Measurements from ENCODE around the gene DIO3. TPM values are rescaled to one million over a fixed set of nuclear protein-coding genes. Genes with fewer than 3 reads are reported as not detected.

DIO3 gene
- polyA plus RNA-seq, 2 donors: 0.20 to 0.64 TPM

DNA sequence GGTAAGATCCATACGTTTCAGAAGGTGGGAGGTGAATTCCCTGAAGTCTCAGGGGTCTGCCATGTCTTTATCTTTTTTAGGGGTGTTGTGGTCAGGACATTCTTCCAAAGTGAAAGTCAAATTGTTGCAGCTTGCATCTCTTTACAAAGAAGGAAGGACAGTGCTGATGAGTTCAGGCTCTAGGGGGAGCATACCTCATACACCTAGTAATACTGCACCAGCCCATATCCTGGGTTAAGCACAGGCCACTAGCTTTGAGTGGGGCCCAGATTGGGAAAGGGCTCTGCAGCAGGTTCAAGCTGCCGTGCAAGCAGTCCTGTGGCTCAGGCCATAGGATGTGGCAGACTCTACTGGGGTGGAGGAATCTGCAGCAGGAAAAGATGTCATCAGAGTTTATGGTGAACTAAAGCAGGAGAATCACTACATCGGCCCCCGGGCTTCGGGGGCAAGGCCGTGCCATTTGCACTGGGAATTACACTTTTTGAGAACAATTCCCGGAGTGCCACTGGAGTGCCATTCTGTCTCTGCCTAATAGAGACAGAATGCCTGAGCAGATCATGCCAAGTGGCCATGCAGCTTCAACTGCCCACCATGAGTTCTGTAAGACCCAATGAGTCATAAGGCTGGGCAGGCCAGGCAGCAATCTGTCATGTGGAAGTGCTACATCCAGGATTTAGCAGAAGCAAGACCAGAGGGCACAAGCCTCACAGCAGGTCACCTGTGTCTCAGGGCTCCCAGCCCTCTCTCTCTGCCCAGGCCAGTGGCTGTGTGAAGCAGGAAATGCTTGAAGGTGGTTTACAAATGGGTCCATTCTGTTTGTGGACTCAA, 32.3 kb downstream of the DIO3 start:
- H3K4me1 ChIP-seq (ENCODE audit: control insufficient read depth in 2 of 2, insufficient read depth in 2 of 2, low read length in 1 of 2): peaks cover 0 to 5% of the 10 kb centered on the region in 2 donors
- H3K4me3 ChIP-seq (ENCODE audit: low read depth in 1 of 2, low read length in 2 of 2): no peak overlapping the region
- peaks cover 0 to 2% of the 10 kb centered on the region in 2 donors for H3K9me3 ChIP-seq (ENCODE audit: control insufficient read depth in 2 of 2, insufficient read depth in 1 of 2, low read depth in 1 of 2, low read length in 1 of 2)
- no peak overlapping the region for H3K27ac ChIP-seq (ENCODE audit: low read depth in 2 of 2, low read length in 1 of 2)
- H3K27me3 ChIP-seq (ENCODE audit: control insufficient read depth in 1 of 2, insufficient read depth in 2 of 2, low read length in 2 of 2): no peaks in the 10 kb centered on the region
- H3K36me3 ChIP-seq (ENCODE audit: control insufficient read depth in 2 of 2, insufficient read depth in 2 of 2, low read length in 1 of 2): no peaks in the 10 kb centered on the region
- WGBS, 2 donors: 88 to 89% methylated on average over 7 of the region's 7 CpGs

GRCh38 chr14:101594511-101595148, 33.3 kb downstream of the DIO3 start:
- Histone ChIP-seq H3K4me3 (ENCODE audit: low read depth in 1 of 2, low read length in 2 of 2) (no peak overlapping the region), H3K4me1 (ENCODE audit: control insufficient read depth in 2 of 2, insufficient read depth in 2 of 2, low read length in 1 of 2) (peaks cover 0 to 5% of the 10 kb centered on the region in 2 donors), H3K27me3 (ENCODE audit: control insufficient read depth in 1 of 2, insufficient read depth in 2 of 2, low read length in 2 of 2) (no peaks in the 10 kb centered on the region), H3K36me3 (ENCODE audit: control insufficient read depth in 2 of 2, insufficient read depth in 2 of 2, low read length in 1 of 2) (no peaks in the 10 kb centered on the region), H3K27ac (ENCODE audit: low read depth in 2 of 2, low read length in 1 of 2) (no peak overlapping the region), H3K9me3 (ENCODE audit: control insufficient read depth in 2 of 2, insufficient read depth in 1 of 2, low read depth in 1 of 2, low read length in 1 of 2) (peaks cover 0 to 3% of the 10 kb centered on the region in 2 donors)
- WGBS, 2 donors: 92 to 93% methylated on average over 9 of the region's 9 CpGs

DNA sequence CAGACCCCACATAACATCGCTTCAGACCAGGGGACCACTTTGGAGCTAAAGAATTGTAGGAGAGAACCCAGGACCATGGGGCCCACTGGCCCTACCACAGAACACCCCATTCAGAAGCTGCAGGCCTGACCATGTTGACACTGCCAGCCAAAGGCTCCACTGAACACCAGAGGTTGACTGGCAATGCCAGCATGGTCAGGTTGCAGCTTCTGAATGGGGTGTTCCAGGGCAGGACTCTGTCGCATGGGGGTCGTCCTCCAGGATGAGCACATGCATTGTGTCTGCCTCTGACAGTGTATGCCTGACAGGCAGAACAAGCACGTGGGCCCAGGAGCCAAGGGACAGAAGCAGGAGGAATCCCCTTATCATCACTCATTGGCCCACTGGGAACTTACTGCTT, 34.1 kb downstream of the DIO3 start:
- 83 to 95% methylated on average over 4 of the region's 4 CpGs for WGBS, 2 donors
- H3K9me3 ChIP-seq (ENCODE audit: control insufficient read depth in 2 of 2, insufficient read depth in 1 of 2, low read depth in 1 of 2, low read length in 1 of 2): peaks cover 0 to 3% of the 10 kb centered on the region in 2 donors
- H3K36me3 ChIP-seq (ENCODE audit: control insufficient read depth in 2 of 2, insufficient read depth in 2 of 2, low read length in 1 of 2): no peaks in the 10 kb centered on the region

GRCh38 chr14:101595887-101596721, 34.8 kb downstream of the DIO3 start:
- H3K4me3 ChIP-seq (ENCODE audit: low read depth in 1 of 2, low read length in 2 of 2): no peak overlapping the region
- H3K4me1 ChIP-seq (ENCODE audit: control insufficient read depth in 2 of 2, insufficient read depth in 2 of 2, low read length in 1 of 2): peaks cover 0 to 5% of the 10 kb centered on the region in 2 donors
- no peaks in the 10 kb centered on the region for H3K36me3 ChIP-seq (ENCODE audit: control insufficient read depth in 2 of 2, insufficient read depth in 2 of 2, low read length in 1 of 2)
- H3K9me3 ChIP-seq (ENCODE audit: control insufficient read depth in 2 of 2, insufficient read depth in 1 of 2, low read depth in 1 of 2, low read length in 1 of 2): peaks cover 0 to 3% of the 10 kb centered on the region in 2 donors
- H3K27me3 ChIP-seq (ENCODE audit: control insufficient read depth in 1 of 2, insufficient read depth in 2 of 2, low read length in 2 of 2): no peaks in the 10 kb centered on the region
- H3K27ac ChIP-seq (ENCODE audit: low read depth in 2 of 2, low read length in 1 of 2): no peak overlapping the region
- WGBS, 2 donors: 79 to 80% methylated on average over 8 of the region's 8 CpGs

More for the DNA sequence above, 34.1 kb downstream of the DIO3 start:
- Histone ChIP-seq H3K4me1 (ENCODE audit: control insufficient read depth in 2 of 2, insufficient read depth in 2 of 2, low read length in 1 of 2) (peaks cover 0 to 5% of the 10 kb centered on the region in 2 donors), H3K27ac (ENCODE audit: low read depth in 2 of 2, low read length in 1 of 2) (no peak overlapping the region), H3K27me3 (ENCODE audit: control insufficient read depth in 1 of 2, insufficient read depth in 2 of 2, low read length in 2 of 2) (no peaks in the 10 kb centered on the region), H3K4me3 (ENCODE audit: low read depth in 1 of 2, low read length in 2 of 2) (no peak overlapping the region)

DNA sequence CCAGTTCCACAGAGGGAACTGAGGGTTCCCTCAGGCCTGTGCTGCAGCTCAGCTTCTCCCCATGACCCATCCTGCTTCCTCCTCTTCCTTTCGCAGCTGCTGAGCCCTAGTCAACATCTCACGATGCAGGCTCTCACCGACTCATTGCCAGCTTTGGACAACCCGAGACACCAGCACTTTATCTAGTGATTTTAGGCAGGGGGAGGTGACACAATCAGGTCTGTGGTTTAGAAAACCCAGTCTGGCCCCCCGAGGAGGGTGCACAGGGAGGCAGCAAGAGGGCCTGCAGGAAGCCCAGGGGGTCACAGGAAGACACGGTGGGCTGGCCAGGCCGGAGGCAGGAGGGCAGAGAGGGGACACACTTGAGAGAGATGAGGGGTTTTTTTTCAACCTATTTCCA, 35.4 kb downstream of the DIO3 start:
- WGBS, 2 donors: 65 to 78% methylated on average over 6 to 7 of the region's 7 CpGs
- Histone ChIP-seq H3K27ac (ENCODE audit: low read depth in 2 of 2, low read length in 1 of 2) (no peak overlapping the region), H3K4me3 (ENCODE audit: low read depth in 1 of 2, low read length in 2 of 2) (no peak overlapping the region), H3K9me3 (ENCODE audit: control insufficient read depth in 2 of 2, insufficient read depth in 1 of 2, low read depth in 1 of 2, low read length in 1 of 2) (peaks cover 0 to 3% of the 10 kb centered on the region in 2 donors), H3K27me3 (ENCODE audit: control insufficient read depth in 1 of 2, insufficient read depth in 2 of 2, low read length in 2 of 2) (no peaks in the 10 kb centered on the region), H3K36me3 (ENCODE audit: control insufficient read depth in 2 of 2, insufficient read depth in 2 of 2, low read length in 1 of 2) (no peaks in the 10 kb centered on the region), H3K4me1 (ENCODE audit: control insufficient read depth in 2 of 2, insufficient read depth in 2 of 2, low read length in 1 of 2) (peaks cover 0 to 5% of the 10 kb centered on the region in 2 donors)

- peaks cover 0 to 5% of the 10 kb centered on the region in 2 donors for H3K4me1 ChIP-seq (ENCODE audit: control insufficient read depth in 2 of 2, insufficient read depth in 2 of 2, low read length in 1 of 2)
- H3K9me3 ChIP-seq (ENCODE audit: control insufficient read depth in 2 of 2, insufficient read depth in 1 of 2, low read depth in 1 of 2, low read length in 1 of 2): peaks cover 0 to 3% of the 10 kb centered on the region in 2 donors
- no peaks in the 10 kb centered on the region for H3K36me3 ChIP-seq (ENCODE audit: control insufficient read depth in 2 of 2, insufficient read depth in 2 of 2, low read length in 1 of 2)
- H3K27me3 ChIP-seq (ENCODE audit: control insufficient read depth in 1 of 2, insufficient read depth in 2 of 2, low read length in 2 of 2): no peaks in the 10 kb centered on the region
- WGBS, 2 donors: 88 to 91% methylated on average over 6 of the region's 6 CpGs
- H3K4me3 ChIP-seq (ENCODE audit: low read depth in 1 of 2, low read length in 2 of 2): no peak overlapping the region
- H3K27ac ChIP-seq (ENCODE audit: low read depth in 2 of 2, low read length in 1 of 2): no peak overlapping the region
Observed at GRCh38 chr14:101598159-101598558, 36.9 kb downstream of the DIO3 start.

- Histone ChIP-seq H3K27ac (ENCODE audit: low read depth in 2 of 2, low read length in 1 of 2) (no peak overlapping the region), H3K27me3 (ENCODE audit: control insufficient read depth in 1 of 2, insufficient read depth in 2 of 2, low read length in 2 of 2) (no peaks in the 10 kb centered on the region), H3K4me3 (ENCODE audit: low read depth in 1 of 2, low read length in 2 of 2) (no peak overlapping the region), H3K36me3 (ENCODE audit: control insufficient read depth in 2 of 2, insufficient read depth in 2 of 2, low read length in 1 of 2) (no peaks in the 10 kb centered on the region), H3K4me1 (ENCODE audit: control insufficient read depth in 2 of 2, insufficient read depth in 2 of 2, low read length in 1 of 2) (peaks cover 0 to 5% of the 10 kb centered on the region in 2 donors), H3K9me3 (ENCODE audit: control insufficient read depth in 2 of 2, insufficient read depth in 1 of 2, low read depth in 1 of 2, low read length in 1 of 2) (peaks cover 0 to 3% of the 10 kb centered on the region in 2 donors)
- 88 to 89% methylated on average over 9 of the region's 9 CpGs for WGBS, 2 donors
Observed at GRCh38 chr14:101598571-101599233, 37.4 kb downstream of the DIO3 start.

DNA sequence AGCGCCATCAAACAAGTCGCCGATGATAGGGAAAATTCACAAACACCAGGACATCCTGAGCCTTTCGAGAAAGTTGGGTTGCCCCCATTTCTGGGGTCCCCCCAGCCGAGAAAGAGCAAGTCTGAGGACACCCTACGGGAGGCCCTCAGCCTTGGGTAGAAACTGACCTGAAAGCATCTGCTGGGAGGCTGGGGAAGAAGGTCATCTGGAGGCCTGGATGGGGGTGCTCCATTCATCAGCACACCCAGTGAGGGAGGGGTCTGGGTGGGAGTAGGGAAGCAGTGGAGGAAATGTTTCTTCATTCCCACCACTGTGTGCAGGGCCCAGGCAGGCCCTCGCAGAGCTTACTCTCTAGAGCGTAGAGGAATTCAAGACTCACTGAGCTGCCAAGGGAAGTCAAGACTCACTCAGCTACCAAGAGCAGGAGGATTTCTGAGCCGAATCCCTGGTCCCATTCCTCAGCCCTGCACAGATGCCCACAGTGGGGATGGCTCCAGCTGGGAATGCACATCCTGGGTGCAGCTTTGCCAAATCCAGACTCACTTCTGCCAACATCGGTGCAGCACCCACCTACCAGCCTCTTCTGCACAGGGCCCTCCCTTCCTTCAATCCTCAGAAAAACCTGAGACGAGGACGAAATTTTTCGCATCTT, 38.1 kb downstream of the DIO3 start:
- WGBS, 2 donors: 92 to 93% methylated on average over 13 of the region's 13 CpGs
- H3K27me3 ChIP-seq (ENCODE audit: control insufficient read depth in 1 of 2, insufficient read depth in 2 of 2, low read length in 2 of 2): no peaks in the 10 kb centered on the region
- H3K4me1 ChIP-seq (ENCODE audit: control insufficient read depth in 2 of 2, insufficient read depth in 2 of 2, low read length in 1 of 2): peaks cover 0 to 5% of the 10 kb centered on the region in 2 donors
- no peak overlapping the region for H3K4me3 ChIP-seq (ENCODE audit: low read depth in 1 of 2, low read length in 2 of 2)
- H3K27ac ChIP-seq (ENCODE audit: low read depth in 2 of 2, low read length in 1 of 2): no peak overlapping the region
- H3K9me3 ChIP-seq (ENCODE audit: control insufficient read depth in 2 of 2, insufficient read depth in 1 of 2, low read depth in 1 of 2, low read length in 1 of 2): peaks cover 0 to 3% of the 10 kb centered on the region in 2 donors
- no peaks in the 10 kb centered on the region for H3K36me3 ChIP-seq (ENCODE audit: control insufficient read depth in 2 of 2, insufficient read depth in 2 of 2, low read length in 1 of 2)
